Brain microvascular endothelial cell (primary cell): ENCODE data around the gene BMAL1.

Experiments
- DNase-seq: peaks from one replicate; pipeline ENCODE4 v3.0.0-alpha.2; 2020
- H3K27ac ChIP-seq: fragments of 250-450 bp; sonication (Bioruptor Pico); 2 replicates; pipeline ENCODE4 v1.5.1; 2020; ENCODE audit warnings: mild to moderate bottlenecking, moderate library complexity
- H3K27me3 ChIP-seq: fragments of 250-450 bp; sonication (Bioruptor Pico); replicated peaks from 2 replicates; pipeline ENCODE4 v1.5.1; 2020; ENCODE audit warnings: mild to moderate bottlenecking
- H3K36me3 ChIP-seq: fragments of 250-450 bp; sonication (Bioruptor Pico); replicated peaks from 2 replicates; pipeline ENCODE4 v1.5.1; 2020; ENCODE audit warnings: mild to moderate bottlenecking
- H3K4me3 ChIP-seq: 2 replicates; pipeline ENCODE4 v1.5.1; 2011; ENCODE audit warnings: low read depth, mild to moderate bottlenecking, control low read depth, low read length, moderate library complexity
- CTCF ChIP-seq: IDR thresholded peaks from 2 replicates; pipeline ENCODE4 v1.5.1; 2011; ENCODE audit warnings: low read depth, mild to moderate bottlenecking, moderate library complexity, low read length, control low read depth, inconsistent platforms; ENCODE audit errors: missing control alignments
- in situ Hi-C: cut with HindIII; loops from 2 replicates; pipeline ENCODE4 v1.10.0; 2017; ENCODE audit warnings: low sequenced_read_pairs, low pct_ligation_motif_present

The BMAL1 gene

GRCh38 chr11:13362596-13363109, 85.1 kb downstream of the BMAL1 start:
- no peak overlapping the region for H3K4me3 ChIP-seq
- in situ Hi-C loops, result no loop called here
- H3K27ac ChIP-seq, result no peak overlapping the region
- H3K36me3 ChIP-seq, result peaks cover 4% of the 10 kb centered on the region
- H3K27me3 ChIP-seq, result no peaks in the 10 kb centered on the region
- no peak for DNase-seq
- no peak for TF ChIP-seq CTCF

GRCh38 chr11:13364388-13364787, 86.8 kb downstream of the BMAL1 start:
- in situ Hi-C loops, result no loop called here
- H3K4me3 ChIP-seq, result no peak overlapping the region
- no peak for TF ChIP-seq CTCF
- no peak overlapping the region for H3K27ac ChIP-seq
- no peaks in the 10 kb centered on the region for H3K27me3 ChIP-seq
- no peaks in the 10 kb centered on the region for H3K36me3 ChIP-seq
- DNase-seq, result peak; percentile 29

GRCh38 chr11:13366266-13367026, 88.9 kb downstream of the BMAL1 start:
- no peaks in the 10 kb centered on the region for H3K36me3 ChIP-seq
- no peak for TF ChIP-seq CTCF

GRCh38 chr11:13367115-13367514, 89.5 kb downstream of the BMAL1 start:
- no peak overlapping the region for H3K27ac ChIP-seq
- H3K36me3 ChIP-seq, result no peaks in the 10 kb centered on the region
- no peak overlapping the region for H3K4me3 ChIP-seq
- in situ Hi-C loops, result no loop called here
- peak; percentile 12 for TF ChIP-seq CTCF
- no peaks in the 10 kb centered on the region for H3K27me3 ChIP-seq
- DNase-seq, result no peak

More at GRCh38 chr11:13366266-13367026, 88.9 kb downstream of the BMAL1 start:
- Histone ChIP-seq H3K27me3 (no peaks in the 10 kb centered on the region), H3K4me3 (no peak overlapping the region), H3K27ac (no peak overlapping the region)
- in situ Hi-C loops, result no loop called here
- DNase-seq, result no peak

- H3K27me3 ChIP-seq, result no peaks in the 10 kb centered on the region
- no peak overlapping the region for H3K4me3 ChIP-seq
- in situ Hi-C loops, result no loop called here
- peaks cover 2% of the 10 kb centered on the region for H3K36me3 ChIP-seq
- TF ChIP-seq CTCF, result no peak
- H3K27ac ChIP-seq, result no peak overlapping the region
- DNase-seq, result peak; percentile 35
Observed at GRCh38 chr11:13368041-13368446, 90.5 kb downstream of the BMAL1 start.

GRCh38 chr11:13373216-13373615, 95.6 kb downstream of the BMAL1 start:
- Histone ChIP-seq H3K36me3 (peaks cover 5% of the 10 kb centered on the region), H3K27me3 (no peaks in the 10 kb centered on the region), H3K27ac (no peak overlapping the region), H3K4me3 (no peak overlapping the region)
- TF ChIP-seq CTCF, result no peak
- no peak for DNase-seq
- in situ Hi-C loops, result no loop called here
